ENCODE measurements around the gene FANCC. TPM values are rescaled to one million over a fixed set of nuclear protein-coding genes. Genes with fewer than 3 reads are reported as not detected.

Gene FANCC
- total RNA-seq, 2 experiments from 2014 or later: 12.9 to 14.8 TPM

- Mint-ChIP-seq H3K27ac (no peak overlapping the region), H3K4me3 (no peak overlapping the region), H3K4me1 (peaks cover 2% of the 10 kb centered on the region), H3K9me3 (no peaks in the 10 kb centered on the region), H3K27me3 (no peaks in the 10 kb centered on the region), H3K36me3 (peaks cover 5% of the 10 kb centered on the region)
- ATAC-seq (ENCODE audit: low read depth) (no peak), DNase-seq (no peak)
- POLR2A ChIA-PET: no interaction called here
These were observed 173.6 kb downstream of the FANCC start for GRCh38 chr9:95143591-95144561.

- Mint-ChIP-seq H3K9me3 (no peaks in the 10 kb centered on the region), H3K27me3 (no peaks in the 10 kb centered on the region)
These were observed 174.8 kb downstream of the FANCC start for GRCh38 chr9:95142728-95143127.

GRCh38 chr9:95142315-95142714, 175.2 kb downstream of the FANCC start:
- H3K27me3 Mint-ChIP-seq: no peaks in the 10 kb centered on the region
- DNase-seq: no peak
- no peak for ATAC-seq (ENCODE audit: low read depth)
- H3K9me3 Mint-ChIP-seq: no peaks in the 10 kb centered on the region
- H3K27ac Mint-ChIP-seq: no peak overlapping the region
- POLR2A ChIA-PET: no interaction called here
- H3K4me3 Mint-ChIP-seq: no peak overlapping the region
- peaks cover 2% of the 10 kb centered on the region for H3K4me1 Mint-ChIP-seq
- peaks cover 5% of the 10 kb centered on the region for H3K36me3 Mint-ChIP-seq

More at GRCh38 chr9:95142728-95143127, 174.8 kb downstream of the FANCC start:
- Mint-ChIP-seq H3K27ac (no peak overlapping the region), H3K4me3 (no peak overlapping the region), H3K36me3 (peaks cover 5% of the 10 kb centered on the region), H3K4me1 (peaks cover 2% of the 10 kb centered on the region)
- POLR2A ChIA-PET: no interaction called here
- DNase-seq (no peak), ATAC-seq (ENCODE audit: low read depth) (no peak)

DNA sequence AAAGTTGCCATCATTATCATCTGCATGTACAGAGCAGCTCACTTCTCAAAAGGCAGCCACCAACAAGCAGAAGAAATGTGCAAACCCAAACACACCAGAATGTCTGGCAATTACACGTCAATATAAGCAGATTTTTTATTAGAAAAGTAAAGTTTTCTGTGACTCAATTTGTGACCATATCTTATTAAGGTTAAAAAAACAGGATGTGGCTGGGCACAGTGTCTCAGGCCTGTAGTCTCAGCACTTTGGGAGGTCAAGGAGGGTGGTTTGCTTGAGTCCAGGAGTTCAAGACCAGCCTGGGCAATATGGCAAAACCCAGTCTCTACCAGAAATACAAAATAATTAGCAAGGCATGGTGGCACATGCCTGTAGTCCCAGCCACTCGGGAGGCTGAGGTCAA, 176.7 kb downstream of the FANCC start:
- H3K4me1 Mint-ChIP-seq: peaks cover 2% of the 10 kb centered on the region
- DNase-seq: no peak
- H3K27ac Mint-ChIP-seq: no peak overlapping the region
- no peaks in the 10 kb centered on the region for H3K27me3 Mint-ChIP-seq
- no peak overlapping the region for H3K4me3 Mint-ChIP-seq
- POLR2A ChIA-PET: no interaction called here
- ATAC-seq (ENCODE audit: low read depth): no peak
- H3K9me3 Mint-ChIP-seq: no peaks in the 10 kb centered on the region
- peaks cover 4% of the 10 kb centered on the region for H3K36me3 Mint-ChIP-seq

DNA sequence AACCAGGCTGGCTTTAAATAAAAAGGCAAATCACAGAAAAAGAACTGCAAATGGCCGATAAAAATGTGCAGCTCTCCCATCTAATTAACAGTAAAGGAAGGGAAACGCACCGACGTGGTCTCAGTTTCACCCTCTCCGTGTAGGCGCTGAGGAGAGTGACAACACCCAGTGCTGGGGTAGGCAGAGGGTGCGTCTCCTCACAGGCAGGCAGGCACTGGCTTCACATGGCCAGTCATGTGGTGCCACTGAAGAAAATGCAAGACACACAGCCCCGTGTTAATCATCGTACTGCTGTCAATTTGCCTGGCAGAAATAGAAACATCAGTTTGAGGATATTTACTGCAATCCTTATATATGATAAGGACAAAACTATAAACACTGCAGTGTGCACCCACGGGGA, 178.4 kb downstream of the FANCC start:
- no peaks in the 10 kb centered on the region for H3K27me3 Mint-ChIP-seq
- ATAC-seq (ENCODE audit: low read depth): no peak
- no peak for DNase-seq
- POLR2A ChIA-PET: no interaction called here
- peaks cover 2% of the 10 kb centered on the region for H3K4me1 Mint-ChIP-seq
- H3K4me3 Mint-ChIP-seq: no peak overlapping the region
- no peaks in the 10 kb centered on the region for H3K9me3 Mint-ChIP-seq
- no peak overlapping the region for H3K27ac Mint-ChIP-seq
- no peaks in the 10 kb centered on the region for H3K36me3 Mint-ChIP-seq

DNA sequence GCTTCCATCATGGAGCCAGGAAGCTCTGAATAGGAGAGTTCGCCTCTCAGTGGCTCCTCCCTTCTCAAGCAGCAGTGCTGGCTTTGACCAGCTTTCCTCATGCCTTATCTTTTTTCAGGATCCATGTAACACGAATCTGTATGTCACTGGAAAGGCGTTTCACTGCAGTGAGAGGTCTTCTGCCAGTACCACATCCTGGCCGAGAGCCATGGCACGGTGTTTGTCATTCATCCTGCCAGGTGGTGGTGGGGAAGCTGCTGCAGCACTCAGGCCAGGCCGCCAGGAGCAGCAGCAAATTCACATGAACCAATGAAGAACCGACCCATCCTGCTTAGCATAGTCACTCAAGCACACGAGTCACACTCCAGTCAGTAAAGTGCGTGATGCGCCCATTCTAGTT, 179.0 kb downstream of the FANCC start:
- POLR2A ChIA-PET: no interaction called here
- ATAC-seq (ENCODE audit: low read depth): no peak
- H3K4me1 Mint-ChIP-seq: peaks cover 2% of the 10 kb centered on the region
- H3K9me3 Mint-ChIP-seq: no peaks in the 10 kb centered on the region
- no peak overlapping the region for H3K4me3 Mint-ChIP-seq
- DNase-seq: no peak
- no peaks in the 10 kb centered on the region for H3K36me3 Mint-ChIP-seq
- no peak overlapping the region for H3K27ac Mint-ChIP-seq
- no peaks in the 10 kb centered on the region for H3K27me3 Mint-ChIP-seq

DNA sequence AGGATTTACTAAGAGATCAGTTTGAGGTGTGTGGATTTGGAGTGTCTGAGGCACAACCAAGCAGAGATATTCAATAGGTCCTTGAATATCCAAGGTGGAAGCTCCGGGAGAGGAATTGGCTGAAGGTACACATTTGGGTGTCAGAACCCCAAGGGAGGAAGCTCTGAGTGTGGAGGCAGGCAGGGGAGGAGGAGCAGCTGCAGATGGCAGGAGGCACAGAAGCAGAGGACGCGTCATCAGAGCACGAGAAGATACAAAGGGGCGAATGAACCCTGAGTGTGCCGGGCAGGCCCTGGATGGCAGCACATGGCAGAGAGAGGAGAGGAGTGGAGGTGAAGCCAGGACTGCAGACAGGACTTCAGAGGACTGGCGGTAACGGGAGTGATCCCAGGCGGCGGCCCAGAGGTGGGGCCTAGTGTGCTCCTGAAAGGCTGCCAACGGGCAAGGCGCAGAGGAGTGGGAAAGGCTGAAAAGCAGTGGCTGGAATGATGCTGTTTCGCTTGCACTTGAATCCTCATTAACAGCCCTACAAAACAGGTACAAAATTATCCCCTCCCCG, 179.8 kb downstream of the FANCC start:
- POLR2A ChIA-PET: no interaction called here
- Mint-ChIP-seq H3K9me3 (no peaks in the 10 kb centered on the region), H3K4me3 (no peak overlapping the region), H3K27me3 (no peaks in the 10 kb centered on the region), H3K27ac (no peak overlapping the region), H3K4me1 (peaks cover 2% of the 10 kb centered on the region), H3K36me3 (no peaks in the 10 kb centered on the region)
- ATAC-seq (ENCODE audit: low read depth): no peak
- no peak for DNase-seq

DNA sequence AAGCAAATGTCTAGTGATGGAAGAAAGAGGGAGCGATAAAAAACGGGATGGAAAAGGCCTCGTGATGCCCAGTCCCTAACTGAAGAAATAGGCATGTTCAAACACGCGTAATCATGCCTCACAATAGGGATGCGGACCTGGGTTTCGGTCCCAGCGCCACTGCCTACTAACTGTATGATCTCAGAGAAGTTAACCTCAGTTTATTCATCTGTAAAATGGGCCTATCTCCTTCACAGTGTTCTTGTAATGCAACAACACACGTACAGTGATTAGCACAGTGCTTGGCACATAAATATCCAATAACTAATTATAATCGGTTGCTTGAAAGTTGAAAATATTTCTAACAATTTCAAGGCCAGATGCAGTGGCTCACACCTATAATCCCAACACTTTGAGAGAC, 181.8 kb downstream of the FANCC start:
- POLR2A ChIA-PET: no interaction called here
- ATAC-seq (ENCODE audit: low read depth): no peak
- no peak for DNase-seq
- Mint-ChIP-seq H3K27ac (no peak overlapping the region), H3K4me3 (no peak overlapping the region), H3K4me1 (no peaks in the 10 kb centered on the region), H3K27me3 (no peaks in the 10 kb centered on the region), H3K36me3 (no peaks in the 10 kb centered on the region), H3K9me3 (no peaks in the 10 kb centered on the region)

GRCh38 chr9:95134457-95134881, 183.0 kb downstream of the FANCC start:
- ATAC-seq (ENCODE audit: low read depth) (no peak), DNase-seq (no peak)
- Mint-ChIP-seq H3K27ac (no peak overlapping the region), H3K9me3 (no peaks in the 10 kb centered on the region), H3K4me3 (no peak overlapping the region), H3K36me3 (peaks cover 1% of the 10 kb centered on the region), H3K4me1 (no peaks in the 10 kb centered on the region), H3K27me3 (no peaks in the 10 kb centered on the region)
- POLR2A ChIA-PET: no interaction called here

DNA sequence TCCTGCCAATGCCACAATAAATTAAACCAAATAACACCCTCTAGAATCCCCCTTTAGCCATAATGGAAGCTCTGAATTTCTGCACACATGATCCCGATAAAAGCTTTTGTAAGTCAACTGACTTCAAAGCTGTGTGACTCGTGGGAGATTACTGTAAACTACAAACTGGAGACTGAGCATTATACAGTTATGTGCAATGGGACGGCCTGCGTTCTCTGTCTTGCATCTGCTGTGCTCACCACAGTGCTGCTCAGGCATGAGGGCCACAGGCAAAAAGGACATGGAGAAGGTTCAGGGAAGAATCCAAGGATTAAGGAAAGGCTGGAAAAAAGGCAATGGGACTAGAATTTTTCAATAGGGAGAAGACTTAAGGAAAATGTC, 184.2 kb downstream of the FANCC start:
- Mint-ChIP-seq H3K27me3 (no peaks in the 10 kb centered on the region), H3K27ac (no peak overlapping the region), H3K4me1 (no peaks in the 10 kb centered on the region), H3K4me3 (no peak overlapping the region), H3K36me3 (peaks cover 1% of the 10 kb centered on the region), H3K9me3 (no peaks in the 10 kb centered on the region)
- POLR2A ChIA-PET: no interaction called here
- no peak for ATAC-seq (ENCODE audit: low read depth)
- DNase-seq: no peak

DNA sequence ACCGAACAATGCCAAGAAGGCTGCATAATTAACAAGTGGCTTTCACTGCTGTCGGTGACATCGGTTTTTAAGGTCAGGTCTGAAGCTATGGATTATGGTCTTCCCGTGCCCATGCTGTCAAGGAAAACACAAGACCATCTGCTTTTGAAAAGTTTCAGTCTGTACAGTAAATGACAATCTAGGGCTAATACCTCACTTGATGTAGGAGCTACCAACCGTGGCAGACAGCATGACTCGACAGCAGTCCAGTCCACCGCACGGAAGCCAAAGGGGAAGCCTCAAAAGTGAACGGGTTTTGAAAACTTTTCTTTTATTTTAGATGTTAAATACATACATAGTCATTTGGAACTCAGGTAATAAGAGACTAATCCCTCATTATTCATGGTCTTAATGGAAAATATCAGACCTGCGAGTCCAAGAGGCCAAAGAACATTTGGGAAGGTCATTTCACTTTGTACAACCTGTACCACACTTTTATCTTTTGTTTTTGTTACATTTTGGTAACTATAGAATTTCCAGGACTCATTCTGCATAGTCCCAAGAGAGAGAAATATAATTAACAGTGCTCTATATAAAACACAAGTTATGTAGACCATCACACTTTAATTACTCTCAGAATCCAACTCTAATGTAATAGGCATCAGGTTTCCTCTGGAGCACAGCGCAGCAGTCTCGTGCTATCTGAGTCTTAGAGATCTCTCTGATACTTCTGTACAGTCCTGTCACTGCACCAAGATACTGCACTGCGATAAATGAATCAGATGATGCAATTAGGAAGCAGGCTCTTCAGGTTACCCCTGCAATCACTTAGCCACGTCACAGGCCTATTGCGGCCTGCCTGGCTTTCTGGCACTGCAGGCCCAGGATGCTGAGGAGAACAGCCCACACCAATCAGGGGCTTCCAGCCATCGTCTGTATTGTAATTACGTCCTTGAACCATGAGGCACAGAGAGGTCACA, 184.9 kb downstream of the FANCC start:
- Mint-ChIP-seq H3K9me3 (no peaks in the 10 kb centered on the region), H3K36me3 (peaks cover 1% of the 10 kb centered on the region), H3K4me3 (no peak overlapping the region), H3K27ac (no peak overlapping the region), H3K4me1 (no peaks in the 10 kb centered on the region), H3K27me3 (no peaks in the 10 kb centered on the region)
- ATAC-seq (ENCODE audit: low read depth): no peak
- no peak for DNase-seq
- POLR2A ChIA-PET: no interaction called here

DNA sequence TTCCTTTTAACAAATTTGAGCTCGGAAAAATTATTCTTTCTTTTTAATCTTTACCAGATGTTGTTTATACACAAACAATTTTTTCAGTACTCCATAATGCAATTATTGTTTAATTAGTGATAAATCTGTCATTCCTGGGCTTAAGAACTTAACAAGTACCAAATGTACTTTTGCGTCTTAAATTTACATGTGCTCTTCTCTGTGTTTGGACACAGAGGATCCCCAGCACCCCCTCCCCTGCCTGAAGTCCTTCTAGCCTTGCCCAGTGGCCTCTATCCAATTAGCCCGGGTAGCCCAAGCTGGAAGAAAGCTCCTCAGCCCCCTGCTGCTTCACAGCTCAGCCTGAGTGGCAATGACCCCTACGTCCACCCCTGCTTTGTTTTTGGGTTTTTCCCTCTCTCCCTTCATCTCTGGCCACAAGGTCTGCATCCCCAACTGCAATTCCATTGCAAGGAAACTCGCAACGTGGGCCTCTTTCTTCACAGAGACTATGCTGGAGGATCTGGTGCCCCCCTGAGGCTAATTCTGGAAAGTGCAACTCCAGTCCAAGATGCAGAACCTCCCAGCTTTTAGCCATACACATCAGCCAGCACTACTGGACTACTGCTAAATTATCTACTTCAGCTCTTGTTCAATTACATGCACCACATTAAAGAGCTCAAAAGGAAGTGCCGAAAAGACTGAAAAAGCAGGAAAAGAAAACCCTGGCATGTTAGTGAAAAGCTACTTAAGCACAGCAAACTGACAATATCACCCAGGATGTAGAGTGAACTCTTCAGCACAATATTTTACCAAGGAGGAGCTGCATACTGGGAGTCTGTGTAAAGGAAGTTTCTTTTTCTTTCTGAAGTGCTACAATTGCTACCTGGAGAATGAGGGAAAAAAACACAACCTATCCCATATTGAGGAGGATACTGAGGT, 186.2 kb downstream of the FANCC start:
- Mint-ChIP-seq H3K4me1 (peaks cover 1% of the 10 kb centered on the region), H3K4me3 (no peak overlapping the region), H3K27me3 (no peaks in the 10 kb centered on the region), H3K9me3 (no peaks in the 10 kb centered on the region), H3K27ac (no peak overlapping the region), H3K36me3 (peaks cover 1% of the 10 kb centered on the region)
- POLR2A ChIA-PET: no interaction called here
- DNase-seq: peak; percentile 51
- no peak for ATAC-seq (ENCODE audit: low read depth)

DNA sequence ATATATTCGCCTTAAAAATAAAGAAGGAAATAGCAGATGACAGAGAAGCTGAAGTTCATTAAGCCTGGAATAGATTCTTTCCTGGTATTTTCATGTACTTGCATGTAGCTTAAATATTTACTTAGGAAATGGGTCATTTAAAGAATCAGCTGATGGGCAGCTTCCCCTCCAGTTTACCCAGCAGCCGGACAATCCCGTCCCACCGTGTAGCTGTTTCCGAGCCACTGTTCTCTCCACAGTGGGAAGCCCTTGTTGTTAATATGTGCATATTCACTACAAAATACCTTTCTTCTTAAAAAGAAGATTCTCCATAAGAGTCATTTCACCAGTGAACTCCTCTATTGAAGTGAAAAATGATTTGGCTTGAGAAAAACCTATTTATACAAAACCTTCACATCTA, 187.0 kb downstream of the FANCC start:
- Mint-ChIP-seq H3K27me3 (no peaks in the 10 kb centered on the region), H3K4me3 (no peak overlapping the region), H3K27ac (no peak overlapping the region), H3K9me3 (no peaks in the 10 kb centered on the region), H3K4me1 (peaks cover 1% of the 10 kb centered on the region), H3K36me3 (peaks cover 1% of the 10 kb centered on the region)
- ATAC-seq (ENCODE audit: low read depth) (no peak), DNase-seq (no peak)
- POLR2A ChIA-PET: no interaction called here
